Activated T-cell treated with anti-CD3 and anti-CD28 coated beads, Interleukin-2, amount 50 U/mL, for 1 hour (primary cell): Measurements from ENCODE around the gene ACTG1.
A peak's percentile ranks its signal among the peaks of the same experiment; 100 is the strongest.

Source experiments
- DNase-seq: peaks from one replicate; pipeline ENCODE4 v3.0.0-alpha.2; 2020

Gene ACTG1

GRCh38 chr17:81492202-81492601 lies 20.4 kb downstream of the ACTG1 start:
- no peak for DNase-seq

- no peak for DNase-seq
Measured at GRCh38 chr17:81491761-81492160, 20.8 kb downstream of the ACTG1 start.

- DNase-seq = no peak
Measured at GRCh38 chr17:81491181-81491581, 21.4 kb downstream of the ACTG1 start.

- DNase-seq = no peak
Measured at GRCh38 chr17:81489998-81490992, 22.3 kb downstream of the ACTG1 start.

GRCh38 chr17:81489012-81489997 lies 23.3 kb downstream of the ACTG1 start:
- DNase-seq = no peak

- DNase-seq = no peak
Measured at GRCh38 chr17:81488276-81488860, 24.2 kb downstream of the ACTG1 start.

- DNase-seq = peak; percentile 82
Measured at GRCh38 chr17:81487487-81488275, 24.9 kb downstream of the ACTG1 start.

- no peak for DNase-seq
Measured at GRCh38 chr17:81487089-81487486, 25.5 kb downstream of the ACTG1 start.

- no peak for DNase-seq
Measured at GRCh38 chr17:81486199-81486810, 26.3 kb downstream of the ACTG1 start.

- peak; percentile 92 for DNase-seq
Measured at GRCh38 chr17:81484195-81484979, 28.2 kb downstream of the ACTG1 start.

GRCh38 chr17:81483862-81484194 lies 28.8 kb downstream of the ACTG1 start:
- no peak for DNase-seq

- DNase-seq = peak; percentile 27
Measured at GRCh38 chr17:81483085-81483861, 29.3 kb downstream of the ACTG1 start.

- DNase-seq = no peak
Measured at GRCh38 chr17:81482673-81483072, 29.9 kb downstream of the ACTG1 start.

- DNase-seq = peak; percentile 27
Measured at GRCh38 chr17:81481815-81482505, 30.6 kb downstream of the ACTG1 start.

- peak; percentile 70 for DNase-seq
Measured at GRCh38 chr17:81481073-81481799, 31.4 kb downstream of the ACTG1 start.

GRCh38 chr17:81480140-81481072 lies 32.2 kb downstream of the ACTG1 start:
- DNase-seq = no peak
